ENCODE data around the gene SKA2. TPM values are rescaled to one million over a fixed set of nuclear protein-coding genes. Genes with fewer than 3 reads are reported as not detected.
A peak's percentile ranks its signal among the peaks of the same experiment; 100 is the strongest.

SKA2 gene
- total and polyA plus RNA-seq, 10 of the 15 experiments (the other 5 are each of a cell fraction or from before 2014, with no cell fraction given) = 40.3 to 137 (median 112) TPM

DNA sequence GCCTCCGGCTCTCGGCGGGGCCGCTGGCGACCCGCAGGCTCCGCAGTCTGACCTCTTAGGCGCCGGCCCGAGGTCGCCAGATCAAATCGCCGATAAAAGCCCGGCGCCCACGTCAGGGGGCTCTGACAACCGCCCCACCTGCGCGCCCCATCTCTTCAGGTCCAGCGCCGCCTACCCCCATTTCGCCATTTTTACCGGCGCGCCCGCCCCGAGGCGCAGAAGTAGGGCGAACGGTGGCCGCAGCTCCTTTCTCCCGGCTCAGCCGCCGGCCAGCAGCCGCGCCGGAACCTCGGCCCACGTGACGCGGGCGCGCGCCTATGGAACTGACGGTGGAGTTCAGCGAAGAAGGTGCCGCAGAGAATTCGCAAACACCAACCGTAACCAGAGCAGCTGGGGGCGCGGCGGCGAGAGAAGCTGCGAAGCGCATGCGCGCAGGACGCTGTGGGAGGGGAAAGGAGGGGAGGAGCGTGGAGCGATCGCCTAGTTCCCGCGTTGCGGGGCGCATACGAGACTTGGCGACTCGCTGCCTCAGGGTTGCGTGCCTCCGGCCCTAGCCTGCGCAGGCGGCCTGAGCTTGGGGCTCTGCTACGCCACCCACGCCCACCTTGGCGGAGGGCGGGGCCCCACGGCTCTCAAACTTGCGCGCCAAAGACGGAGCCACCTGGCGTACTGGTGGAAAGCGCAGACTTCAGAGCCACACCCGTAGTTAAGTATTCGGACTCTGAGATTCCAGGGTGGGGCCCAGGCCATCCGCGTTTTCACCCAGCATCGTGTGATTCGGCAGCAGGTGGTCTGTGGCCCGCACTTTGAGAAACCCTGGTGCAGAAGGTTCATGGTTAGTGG lies 48.3 kb downstream of the SKA2 start, which contains the start of gene TRIM37 (continued):
- TF ChIP-seq EZH2 (IDR thresholded peaks at IDR 0.05; ENCODE audit: borderline replicate concordance, control insufficient read depth, low read depth, low read length) (no peak), PML (IDR thresholded peaks at IDR 0.05; ENCODE audit: low read length) (peak; percentile 47; the same call in 1 of the 2 replicates), RELB (IDR thresholded peaks at IDR 0.05; ENCODE audit: low read depth) (no peak), ASH2L (IDR thresholded peaks at IDR 0.05; ENCODE audit: borderline replicate concordance, low read depth) (no peak; the same call in 1 of the 2 replicates), CTCF (IDR thresholded peaks at IDR 0.05 in 2 of 3, conservative IDR thresholded peaks at IDR 0.05 in 1 of 3; ENCODE audit: control insufficient read depth in 2 of 3, extremely low read depth in 1 of 3, insufficient read depth in 1 of 3, low read depth in 3 of 3, low read length in 3 of 3) (0 out of 6 replicates have a peak, but pooled peaks of 1 of the 3 experiments have one; percentile 4), BCL11A (IDR thresholded peaks at IDR 0.05; ENCODE audit: low read depth, low read length) (no peak), RUNX3 (IDR thresholded peaks at IDR 0.05; ENCODE audit: low read length) (no peak; the same call in none of the 2 replicates), NFIC (IDR thresholded peaks at IDR 0.05; ENCODE audit: low read depth, low read length) (no peak), TCF12 (IDR thresholded peaks at IDR 0.05; ENCODE audit: low read depth, low read length) (peak; percentile 81), YY1 (IDR thresholded peaks at IDR 0.05; ENCODE audit: low read depth, low read length) (peak; percentile 80)
- TF ChIP-seq, protein P1, sequence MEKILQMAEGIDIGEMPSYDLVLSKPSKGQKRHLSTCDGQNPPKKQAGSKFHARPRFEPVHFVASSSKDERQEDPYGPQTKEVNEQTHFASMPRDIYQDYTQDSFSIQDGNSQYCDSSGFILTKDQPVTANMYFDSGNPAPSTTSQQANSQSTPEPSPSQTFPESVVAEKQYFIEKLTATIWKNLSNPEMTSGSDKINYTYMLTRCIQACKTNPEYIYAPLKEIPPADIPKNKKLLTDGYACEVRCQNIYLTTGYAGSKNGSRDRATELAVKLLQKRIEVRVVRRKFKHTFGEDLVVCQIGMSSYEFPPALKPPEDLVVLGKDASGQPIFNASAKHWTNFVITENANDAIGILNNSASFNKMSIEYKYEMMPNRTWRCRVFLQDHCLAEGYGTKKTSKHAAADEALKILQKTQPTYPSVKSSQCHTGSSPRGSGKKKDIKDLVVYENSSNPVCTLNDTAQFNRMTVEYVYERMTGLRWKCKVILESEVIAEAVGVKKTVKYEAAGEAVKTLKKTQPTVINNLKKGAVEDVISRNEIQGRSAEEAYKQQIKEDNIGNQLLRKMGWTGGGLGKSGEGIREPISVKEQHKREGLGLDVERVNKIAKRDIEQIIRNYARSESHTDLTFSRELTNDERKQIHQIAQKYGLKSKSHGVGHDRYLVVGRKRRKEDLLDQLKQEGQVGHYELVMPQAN (conservative IDR thresholded peaks at IDR 0.05) = peak; percentile 99
- TF ChIP-seq, protein P2, sequence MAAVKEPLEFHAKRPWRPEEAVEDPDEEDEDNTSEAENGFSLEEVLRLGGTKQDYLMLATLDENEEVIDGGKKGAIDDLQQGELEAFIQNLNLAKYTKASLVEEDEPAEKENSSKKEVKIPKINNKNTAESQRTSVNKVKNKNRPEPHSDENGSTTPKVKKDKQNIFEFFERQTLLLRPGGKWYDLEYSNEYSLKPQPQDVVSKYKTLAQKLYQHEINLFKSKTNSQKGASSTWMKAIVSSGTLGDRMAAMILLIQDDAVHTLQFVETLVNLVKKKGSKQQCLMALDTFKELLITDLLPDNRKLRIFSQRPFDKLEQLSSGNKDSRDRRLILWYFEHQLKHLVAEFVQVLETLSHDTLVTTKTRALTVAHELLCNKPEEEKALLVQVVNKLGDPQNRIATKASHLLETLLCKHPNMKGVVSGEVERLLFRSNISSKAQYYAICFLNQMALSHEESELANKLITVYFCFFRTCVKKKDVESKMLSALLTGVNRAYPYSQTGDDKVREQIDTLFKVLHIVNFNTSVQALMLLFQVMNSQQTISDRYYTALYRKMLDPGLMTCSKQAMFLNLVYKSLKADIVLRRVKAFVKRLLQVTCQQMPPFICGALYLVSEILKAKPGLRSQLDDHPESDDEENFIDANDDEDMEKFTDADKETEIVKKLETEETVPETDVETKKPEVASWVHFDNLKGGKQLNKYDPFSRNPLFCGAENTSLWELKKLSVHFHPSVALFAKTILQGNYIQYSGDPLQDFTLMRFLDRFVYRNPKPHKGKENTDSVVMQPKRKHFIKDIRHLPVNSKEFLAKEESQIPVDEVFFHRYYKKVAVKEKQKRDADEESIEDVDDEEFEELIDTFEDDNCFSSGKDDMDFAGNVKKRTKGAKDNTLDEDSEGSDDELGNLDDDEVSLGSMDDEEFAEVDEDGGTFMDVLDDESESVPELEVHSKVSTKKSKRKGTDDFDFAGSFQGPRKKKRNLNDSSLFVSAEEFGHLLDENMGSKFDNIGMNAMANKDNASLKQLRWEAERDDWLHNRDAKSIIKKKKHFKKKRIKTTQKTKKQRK (IDR thresholded peaks at IDR 0.05; ENCODE audit: low read depth, low read length) = no peak
